A549 (cell line): Measurements from ENCODE around the gene CADM2. TPM values are rescaled to one million over a fixed set of nuclear protein-coding genes. Genes with fewer than 3 reads are reported as not detected.

Experiments
- ATAC-seq, 2 experiments: fragments of 200-7000 bp in 1 of 2; fragments of >200 bp in 1 of 2; cut with Nextera tagmentation in 1 of 2; cut with Tn5 transposase in 1 of 2; 3 replicates each; pipeline versions ENCODE4 v1.8.0 to v1.9.1; 2018 to 2020; ENCODE audit warnings: mild to moderate bottlenecking in 1 of 2, moderate library complexity in 1 of 2
- CTCF ChIA-PET: fragments of 300-600 bp; sonication (Branson Sonifier 250); formaldehyde crosslinking; extraction: SDS; loops from one replicate; lab custom pipeline; 2021; ENCODE audit warnings: antibody characterized with exemption, inconsistent platforms; lab: Yijun Ruan, JAX
- POLR2A ChIA-PET: fragments of 350-600 bp; formaldehyde crosslinking; extraction: SDS; loops from one replicate; lab custom pipeline; 2021; ENCODE audit warnings: antibody characterized with exemption, inconsistent platforms; lab: Yijun Ruan, JAX
- DNase-seq, 2 experiments: peaks; one replicate each; pipeline versions ENCODE4 v3.0.0 to v3.0.0-alpha.2; 2011 to 2016; ENCODE audit warnings: low read depth in 1 of 2, low spot score in 1 of 2
- FAIRE-seq: peaks from 2 replicates; lab custom pipeline; 2011; peaks lifted over from hg19 to GRCh38; lab: Jason Lieb, UNC
- H3K27ac ChIP-seq, 2 experiments: fragments of >200 bp; sonication (Bioruptor Twin); formaldehyde crosslinking; 3 replicates each; pipeline ENCODE4 v1.5.1; 2016 to 2017
- H3K4me1 ChIP-seq: fragments of >200 bp; sonication (Bioruptor Twin); formaldehyde crosslinking; 3 replicates; pipeline ENCODE4 v1.6.1; 2016
- H3K4me2 ChIP-seq: fragments of >200 bp; sonication (Bioruptor Twin); formaldehyde crosslinking; 3 replicates; pipeline ENCODE4 v1.6.1; 2016
- H3K4me3 ChIP-seq: fragments of >200 bp; sonication (Bioruptor Twin); formaldehyde crosslinking; 3 replicates; pipeline ENCODE4 v1.5.1; 2016
- H3K9me3 ChIP-seq: fragments of >200 bp; sonication (Bioruptor Twin); formaldehyde crosslinking; 3 replicates; pipeline ENCODE4 v1.6.1; 2016
- ATOH8 ChIP-seq: fragments of 250-450 bp; sonication (Bioruptor Pico); IDR thresholded peaks from 2 replicates; pipeline ENCODE4 v1.5.0; 2020; ENCODE audit warnings: low read depth, mild to moderate bottlenecking, moderate library complexity
- BHLHE40 ChIP-seq: IDR thresholded peaks from 2 replicates; pipeline ENCODE4 v1.6.1; 2012; ENCODE audit warnings: low read depth, low read length, inconsistent platforms
- CEBPB ChIP-seq, 2 experiments: fragments of >200 bp in 1 of 2; sonication (Bioruptor Twin) in 1 of 2; formaldehyde crosslinking in 1 of 2; IDR thresholded peaks; 2 replicates each; pipeline ENCODE4 v1.6.1; 2012 to 2016
- CHD4 ChIP-seq: fragments of 200-600 bp; sonication (generic); IDR thresholded peaks from 2 replicates; pipeline ENCODE4 v1.6.1; 2016; ENCODE audit warnings: antibody characterized with exemption, mild to moderate bottlenecking, borderline replicate concordance
- CTCF ChIP-seq: fragments of >200 bp; sonication (Bioruptor Twin); formaldehyde crosslinking; IDR thresholded peaks from 3 replicates; pipeline ENCODE4 v1.5.1; 2016
- E2F6 ChIP-seq: IDR thresholded peaks from 2 replicates; pipeline ENCODE4 v1.6.1; 2012; ENCODE audit warnings: low read depth, borderline replicate concordance
- EHF ChIP-seq: fragments of 250-450 bp; sonication (Bioruptor Pico); IDR thresholded peaks from 2 replicates; pipeline ENCODE4 v1.5.0; 2020; ENCODE audit warnings: mild to moderate bottlenecking
- EHMT2 ChIP-seq: fragments of 200-600 bp; sonication (generic); IDR thresholded peaks from 2 replicates; pipeline ENCODE4 v1.6.1; 2016; ENCODE audit warnings: antibody characterized with exemption, low read depth, mild to moderate bottlenecking, moderate library complexity
- EP300 ChIP-seq, 2 experiments: fragments of >200 bp; sonication (Bioruptor Twin); formaldehyde crosslinking; IDR thresholded peaks; 2 replicates in 1 of 2; 3 replicates in 1 of 2; pipeline ENCODE4 v1.6.1; 2016 to 2017
- ESRRA ChIP-seq: fragments of 150-350 bp; IDR thresholded peaks from 2 replicates; pipeline ENCODE4 v1.6.1; 2014; ENCODE audit warnings: mild to moderate bottlenecking, low read length, borderline replicate concordance
- FOSL2 ChIP-seq, 2 experiments: fragments of 450-650 bp in 1 of 2; fragments of >200 bp in 1 of 2; sonication (Bioruptor Twin) in 1 of 2; formaldehyde crosslinking; IDR thresholded peaks; 2 replicates each; pipeline versions ENCODE4 v1.5.0 to v1.6.1; 2016 to 2020; ENCODE audit warnings: mild to moderate bottlenecking in 1 of 2, moderate library complexity in 1 of 2
- FOXS1 ChIP-seq: fragments of 250-450 bp; sonication (Bioruptor Pico); IDR thresholded peaks from 2 replicates; pipeline ENCODE4 v1.5.0; 2020; ENCODE audit warnings: mild to moderate bottlenecking, moderate library complexity
- HDAC2 ChIP-seq: fragments of 200-600 bp; sonication (generic); IDR thresholded peaks from 2 replicates; pipeline ENCODE4 v1.6.1; 2016
- HEYL ChIP-seq: fragments of 250-450 bp; sonication (Bioruptor Pico); IDR thresholded peaks from 2 replicates; pipeline ENCODE4 v1.8.0; 2021; ENCODE audit warnings: mild to moderate bottlenecking, moderate library complexity
- HOXB13 ChIP-seq: fragments of 250-450 bp; sonication (Bioruptor Pico); IDR thresholded peaks from 2 replicates; pipeline ENCODE4 v1.5.0; 2020; ENCODE audit warnings: low read depth, mild to moderate bottlenecking, moderate library complexity
- HOXB5 ChIP-seq: fragments of 250-450 bp; sonication (Bioruptor Pico); IDR thresholded peaks from 2 replicates; pipeline ENCODE4 v1.5.0; 2020; ENCODE audit warnings: mild to moderate bottlenecking, moderate library complexity
- KDM5A ChIP-seq: fragments of 200-600 bp; sonication (generic); IDR thresholded peaks from 2 replicates; pipeline ENCODE4 v1.6.1; 2016; ENCODE audit warnings: antibody characterized with exemption, mild to moderate bottlenecking
- MAFK ChIP-seq: fragments of 450-650 bp; IDR thresholded peaks from 2 replicates; pipeline ENCODE4 v1.6.1; 2014; ENCODE audit not compliant: partially characterized antibody
- MYC ChIP-seq: IDR thresholded peaks from 2 replicates; pipeline ENCODE4 v1.6.1; 2012; ENCODE audit warnings: mild to moderate bottlenecking, inconsistent platforms, low read length, improper control_type of control experiment, borderline replicate concordance
- NPAS2 ChIP-seq: fragments of 250-450 bp; sonication (Bioruptor Pico); IDR thresholded peaks from 2 replicates; pipeline ENCODE4 v1.8.0; 2022; ENCODE audit warnings: mild to moderate bottlenecking, moderate library complexity, borderline replicate concordance
- POLR2A ChIP-seq: IDR thresholded peaks from 2 replicates; pipeline ENCODE4 v1.6.1; 2012; ENCODE audit warnings: mild to moderate bottlenecking, low read length
- RAD21 ChIP-seq, 2 experiments: fragments of >200 bp in 1 of 2; sonication (Bioruptor Twin) in 1 of 2; formaldehyde crosslinking in 1 of 2; IDR thresholded peaks in 1 of 2; conservative IDR thresholded peaks in 1 of 2; 2 replicates in 1 of 2; 3 replicates in 1 of 2; pipeline ENCODE4 v1.6.1; 2012 to 2018; ENCODE audit warnings: inconsistent platforms in 1 of 2
- RARB ChIP-seq: fragments of 250-450 bp; sonication (Bioruptor Pico); IDR thresholded peaks from 2 replicates; pipeline ENCODE4 v1.8.0; 2021; ENCODE audit warnings: mild to moderate bottlenecking, moderate library complexity
- RCOR1 ChIP-seq: fragments of 150-350 bp; IDR thresholded peaks from 2 replicates; pipeline ENCODE4 v1.6.1; 2014; ENCODE audit warnings: antibody characterized with exemption, low read length, low read depth
- RNF2 ChIP-seq: fragments of 200-600 bp; sonication (generic); IDR thresholded peaks from 2 replicates; pipeline ENCODE4 v1.6.1; 2016; ENCODE audit warnings: low read depth, mild to moderate bottlenecking, antibody characterized with exemption, moderate library complexity, borderline replicate concordance
- SMC3 ChIP-seq: fragments of >200 bp; sonication (Bioruptor Twin); formaldehyde crosslinking; IDR thresholded peaks from 3 replicates; pipeline ENCODE4 v1.6.1; 2018; ENCODE audit warnings: inconsistent platforms
- SREBF2 ChIP-seq: fragments of 450-650 bp; IDR thresholded peaks from 2 replicates; pipeline ENCODE4 v1.6.1; 2014; ENCODE audit warnings: mild to moderate bottlenecking, moderate library complexity
- TP53 ChIP-seq: fragments of 250-450 bp; sonication (Bioruptor Pico); IDR thresholded peaks from 2 replicates; pipeline ENCODE4 v1.5.0; 2021; ENCODE audit warnings: mild to moderate bottlenecking, moderate library complexity
- WGBS: methylation state at CpG from one replicate; pipeline ENCODE4 v1.1.6; 2017; ENCODE audit errors: missing lambda C conversion rate; 5-methylcytosine and 5-hydroxymethylcytosine counted together
- polyA plus RNA-seq, 4 experiments: library from polyadenylated mRNA; depleted of rRNA in 3 of 4; stranded (reverse); fragments of >200 nt; fragmentation: RNase III in 1 of 4; extraction: RNeasy Plus Mini Kit Qiagen cat#74134 plus additional on column Dnase treatment in 1 of 4; gene quantifications; 2 replicates in 3 of 4; 3 replicates in 1 of 4; pipeline ENCODE4 v1.2.3, GENCODE V29; 2011 to 2017
- TF ChIP-seq, protein P1 (sequence below): fragments of >200 bp; sonication (Bioruptor Twin); formaldehyde crosslinking; IDR thresholded peaks from 3 replicates; pipeline ENCODE4 v1.6.1; 2016
- TF ChIP-seq, protein P2 (sequence below): fragments of >200 bp; sonication (Bioruptor Twin); formaldehyde crosslinking; IDR thresholded peaks from 2 replicates; pipeline ENCODE4 v1.6.1; 2016
- TF ChIP-seq, protein P3 (sequence below): fragments of 250-450 bp; sonication (Bioruptor Pico); IDR thresholded peaks from 2 replicates; pipeline ENCODE4 v1.5.0; 2021; ENCODE audit warnings: mild to moderate bottlenecking, moderate library complexity, borderline replicate concordance
- TF ChIP-seq, protein P4 (sequence below): fragments of 450-650 bp; IDR thresholded peaks from 2 replicates; pipeline ENCODE4 v1.6.1; 2014; ENCODE audit warnings: antibody characterized with exemption

CADM2 gene
- polyA plus RNA-seq, 2 of the 4 experiments (the other 2 are of a cell fraction) = 0.05 to 0.71 TPM

DNA sequence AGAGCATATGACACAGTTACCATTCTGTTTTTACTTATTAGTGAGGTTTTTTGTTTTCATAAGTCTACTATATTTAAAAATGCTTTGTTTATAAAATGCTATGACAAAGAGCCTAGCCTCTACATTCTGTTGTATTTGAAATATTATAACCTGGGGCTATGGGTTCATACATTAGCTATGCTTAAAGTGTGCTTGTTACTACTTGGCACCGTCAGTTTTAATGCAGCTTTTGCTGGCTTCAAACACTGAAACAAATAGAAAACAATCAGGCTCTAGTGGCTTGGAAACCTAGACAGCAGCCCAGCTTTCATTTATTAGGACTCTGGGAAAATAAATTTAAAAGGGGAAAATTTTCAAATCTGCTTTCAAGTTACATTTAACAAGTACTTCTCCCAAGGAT lies 635.9 kb downstream of the CADM2 start:
- ChIA-PET POLR2A (no interaction called here), CTCF (no interaction called here)
- DNase-seq (no peak), FAIRE-seq (no peak), ATAC-seq (no peak)
- Histone ChIP-seq H3K4me3 (no peak overlapping the region), H3K9me3 (no peaks in the 10 kb centered on the region), H3K4me1 (no peaks in the 10 kb centered on the region), H3K27ac (no peak overlapping the region), H3K4me2 (no peak overlapping the region)
- 14% methylated on average over 1 of the region's 1 CpG for WGBS
- TF ChIP-seq HOXB5 (no peak), KDM5A (no peak), EHF (no peak), RNF2 (no peak), ESRRA (no peak), CTCF (no peak), TP53 (CRISPR knock-in tag) (no peak), FOXS1 (CRISPR knock-in tag) (no peak), FOSL2 (IDR thresholded peaks at IDR 0.05) (no peak), FOSL2 (CRISPR knock-in tag; IDR thresholded peaks at IDR 0.05) (no peak), EHMT2 (no peak), SREBF2 (no peak), MAFK (no peak), NPAS2 (CRISPR knock-in tag) (no peak), CEBPB (IDR thresholded peaks at IDR 0.05) (no peak), HEYL (no peak), CHD4 (no peak), EP300 (IDR thresholded peaks at IDR 0.05) (no peak)
- TF ChIP-seq, protein P1, sequence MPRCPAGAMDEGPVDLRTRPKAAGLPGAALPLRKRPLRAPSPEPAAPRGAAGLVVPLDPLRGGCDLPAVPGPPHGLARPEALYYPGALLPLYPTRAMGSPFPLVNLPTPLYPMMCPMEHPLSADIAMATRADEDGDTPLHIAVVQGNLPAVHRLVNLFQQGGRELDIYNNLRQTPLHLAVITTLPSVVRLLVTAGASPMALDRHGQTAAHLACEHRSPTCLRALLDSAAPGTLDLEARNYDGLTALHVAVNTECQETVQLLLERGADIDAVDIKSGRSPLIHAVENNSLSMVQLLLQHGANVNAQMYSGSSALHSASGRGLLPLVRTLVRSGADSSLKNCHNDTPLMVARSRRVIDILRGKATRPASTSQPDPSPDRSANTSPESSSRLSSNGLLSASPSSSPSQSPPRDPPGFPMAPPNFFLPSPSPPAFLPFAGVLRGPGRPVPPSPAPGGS = no peak
- TF ChIP-seq, protein P2, sequence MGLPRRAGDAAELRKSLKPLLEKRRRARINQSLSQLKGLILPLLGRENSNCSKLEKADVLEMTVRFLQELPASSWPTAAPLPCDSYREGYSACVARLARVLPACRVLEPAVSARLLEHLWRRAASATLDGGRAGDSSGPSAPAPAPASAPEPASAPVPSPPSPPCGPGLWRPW = no peak

GRCh38 chr3:85603378-85603777 lies 644.6 kb downstream of the CADM2 start:
- DNase-seq (no peak), FAIRE-seq (no peak), ATAC-seq (no peak)
- 9% methylated on average over 1 of the region's 1 CpG for WGBS
- Histone ChIP-seq H3K4me1 (no peaks in the 10 kb centered on the region), H3K9me3 (no peaks in the 10 kb centered on the region), H3K4me3 (no peak overlapping the region), H3K27ac (no peak overlapping the region), H3K4me2 (no peak overlapping the region)
- ChIA-PET CTCF (no interaction called here), POLR2A (no interaction called here)
- TF ChIP-seq HOXB13 (no peak), BHLHE40 (no peak), KDM5A (no peak), SREBF2 (no peak), MYC (no peak), E2F6 (no peak), RARB (CRISPR knock-in tag) (no peak), SMC3 (no peak), POLR2A (no peak), RAD21 (conservative IDR thresholded peaks at IDR 0.05 in 1 of 2, IDR thresholded peaks at IDR 0.05 in 1 of 2) (no peak), RCOR1 (no peak), HDAC2 (no peak), EHF (no peak), ATOH8 (CRISPR knock-in tag) (no peak)
- TF ChIP-seq, protein P3, sequence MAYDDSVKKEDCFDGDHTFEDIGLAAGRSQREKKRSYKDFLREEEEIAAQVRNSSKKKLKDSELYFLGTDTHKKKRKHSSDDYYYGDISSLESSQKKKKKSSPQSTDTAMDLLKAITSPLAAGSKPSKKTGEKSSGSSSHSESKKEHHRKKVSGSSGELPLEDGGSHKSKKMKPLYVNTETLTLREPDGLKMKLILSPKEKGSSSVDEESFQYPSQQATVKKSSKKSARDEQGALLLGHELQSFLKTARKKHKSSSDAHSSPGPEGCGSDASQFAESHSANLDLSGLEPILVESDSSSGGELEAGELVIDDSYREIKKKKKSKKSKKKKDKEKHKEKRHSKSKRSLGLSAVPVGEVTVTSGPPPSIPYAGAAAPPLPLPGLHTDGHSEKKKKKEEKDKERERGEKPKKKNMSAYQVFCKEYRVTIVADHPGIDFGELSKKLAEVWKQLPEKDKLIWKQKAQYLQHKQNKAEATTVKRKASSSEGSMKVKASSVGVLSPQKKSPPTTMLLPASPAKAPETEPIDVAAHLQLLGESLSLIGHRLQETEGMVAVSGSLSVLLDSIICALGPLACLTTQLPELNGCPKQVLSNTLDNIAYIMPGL (CRISPR knock-in tag) = no peak
- TF ChIP-seq, protein P1 = no peak
- TF ChIP-seq, protein P4, sequence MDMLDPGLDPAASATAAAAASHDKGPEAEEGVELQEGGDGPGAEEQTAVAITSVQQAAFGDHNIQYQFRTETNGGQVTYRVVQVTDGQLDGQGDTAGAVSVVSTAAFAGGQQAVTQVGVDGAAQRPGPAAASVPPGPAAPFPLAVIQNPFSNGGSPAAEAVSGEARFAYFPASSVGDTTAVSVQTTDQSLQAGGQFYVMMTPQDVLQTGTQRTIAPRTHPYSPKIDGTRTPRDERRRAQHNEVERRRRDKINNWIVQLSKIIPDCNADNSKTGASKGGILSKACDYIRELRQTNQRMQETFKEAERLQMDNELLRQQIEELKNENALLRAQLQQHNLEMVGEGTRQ = no peak
